A549 (cell line): ENCODE measurements around the gene GDF2. TPM values are rescaled to one million over a fixed set of nuclear protein-coding genes. Genes with fewer than 3 reads are reported as not detected.

Experiments used
- ATAC-seq, 2 experiments: fragments of 200-7000 bp in 1 of 2; fragments of >200 bp in 1 of 2; cut with Nextera tagmentation in 1 of 2; cut with Tn5 transposase in 1 of 2; 3 replicates each; pipeline versions ENCODE4 v1.8.0 to v1.9.1; 2018 to 2020; ENCODE audit warnings: mild to moderate bottlenecking in 1 of 2, moderate library complexity in 1 of 2
- CTCF ChIA-PET: fragments of 300-600 bp; sonication (Branson Sonifier 250); formaldehyde crosslinking; extraction: SDS; loops from one replicate; lab custom pipeline; 2021; ENCODE audit warnings: antibody characterized with exemption, inconsistent platforms; lab: Yijun Ruan, JAX
- POLR2A ChIA-PET: fragments of 350-600 bp; formaldehyde crosslinking; extraction: SDS; loops from one replicate; lab custom pipeline; 2021; ENCODE audit warnings: antibody characterized with exemption, inconsistent platforms; lab: Yijun Ruan, JAX
- DNase-seq, 2 experiments: peaks; one replicate each; pipeline versions ENCODE4 v3.0.0 to v3.0.0-alpha.2; 2011 to 2016; ENCODE audit warnings: low read depth in 1 of 2, low spot score in 1 of 2
- FAIRE-seq: peaks from 2 replicates; lab custom pipeline; 2011; peaks lifted over from hg19 to GRCh38; lab: Jason Lieb, UNC
- H3K27ac ChIP-seq, 2 experiments: fragments of >200 bp; sonication (Bioruptor Twin); formaldehyde crosslinking; 3 replicates each; pipeline ENCODE4 v1.5.1; 2016 to 2017
- H3K4me1 ChIP-seq: fragments of >200 bp; sonication (Bioruptor Twin); formaldehyde crosslinking; 3 replicates; pipeline ENCODE4 v1.6.1; 2016
- H3K4me2 ChIP-seq: fragments of >200 bp; sonication (Bioruptor Twin); formaldehyde crosslinking; 3 replicates; pipeline ENCODE4 v1.6.1; 2016
- H3K4me3 ChIP-seq: fragments of >200 bp; sonication (Bioruptor Twin); formaldehyde crosslinking; 3 replicates; pipeline ENCODE4 v1.5.1; 2016
- H3K9me3 ChIP-seq: fragments of >200 bp; sonication (Bioruptor Twin); formaldehyde crosslinking; 3 replicates; pipeline ENCODE4 v1.6.1; 2016
- BHLHE40 ChIP-seq: IDR thresholded peaks from 2 replicates; pipeline ENCODE4 v1.6.1; 2012; ENCODE audit warnings: low read depth, low read length, inconsistent platforms
- CEBPB ChIP-seq, 2 experiments: fragments of >200 bp in 1 of 2; sonication (Bioruptor Twin) in 1 of 2; formaldehyde crosslinking in 1 of 2; IDR thresholded peaks; 2 replicates each; pipeline ENCODE4 v1.6.1; 2012 to 2016
- EHMT2 ChIP-seq: fragments of 200-600 bp; sonication (generic); IDR thresholded peaks from 2 replicates; pipeline ENCODE4 v1.6.1; 2016; ENCODE audit warnings: antibody characterized with exemption, low read depth, mild to moderate bottlenecking, moderate library complexity
- FOSB ChIP-seq: fragments of 250-450 bp; sonication (Bioruptor Pico); IDR thresholded peaks from 2 replicates; pipeline ENCODE4 v1.5.0; 2020; ENCODE audit warnings: mild to moderate bottlenecking, moderate library complexity
- FOSL2 ChIP-seq, 2 experiments: fragments of 450-650 bp in 1 of 2; fragments of >200 bp in 1 of 2; sonication (Bioruptor Twin) in 1 of 2; formaldehyde crosslinking; IDR thresholded peaks; 2 replicates each; pipeline versions ENCODE4 v1.5.0 to v1.6.1; 2016 to 2020; ENCODE audit warnings: mild to moderate bottlenecking in 1 of 2, moderate library complexity in 1 of 2
- GATA3 ChIP-seq: IDR thresholded peaks from 2 replicates; pipeline ENCODE4 v1.6.1; 2012; ENCODE audit warnings: borderline replicate concordance
- HEYL ChIP-seq: fragments of 250-450 bp; sonication (Bioruptor Pico); IDR thresholded peaks from 2 replicates; pipeline ENCODE4 v1.8.0; 2021; ENCODE audit warnings: mild to moderate bottlenecking, moderate library complexity
- HOXB5 ChIP-seq: fragments of 250-450 bp; sonication (Bioruptor Pico); IDR thresholded peaks from 2 replicates; pipeline ENCODE4 v1.5.0; 2020; ENCODE audit warnings: mild to moderate bottlenecking, moderate library complexity
- JUN ChIP-seq, 2 experiments: fragments of >200 bp; sonication (Bioruptor Twin); formaldehyde crosslinking; IDR thresholded peaks; 2 replicates in 1 of 2; 3 replicates in 1 of 2; pipeline ENCODE4 v1.6.1; 2016 to 2017
- KDM1A ChIP-seq: fragments of 200-600 bp; sonication (generic); IDR thresholded peaks from 2 replicates; pipeline ENCODE4 v1.6.1; 2016; ENCODE audit warnings: low read depth, mild to moderate bottlenecking
- MAFK ChIP-seq: fragments of 450-650 bp; IDR thresholded peaks from 2 replicates; pipeline ENCODE4 v1.6.1; 2014; ENCODE audit not compliant: partially characterized antibody
- MYC ChIP-seq: IDR thresholded peaks from 2 replicates; pipeline ENCODE4 v1.6.1; 2012; ENCODE audit warnings: mild to moderate bottlenecking, inconsistent platforms, low read length, improper control_type of control experiment, borderline replicate concordance
- NR3C1 ChIP-seq: fragments of >200 bp; sonication (Bioruptor Twin); formaldehyde crosslinking; IDR thresholded peaks from 3 replicates; pipeline ENCODE4 v1.6.1; 2017
- POLR2A ChIP-seq: IDR thresholded peaks from 2 replicates; pipeline ENCODE4 v1.6.1; 2012; ENCODE audit warnings: mild to moderate bottlenecking, low read length
- RAD21 ChIP-seq, 2 experiments: fragments of >200 bp in 1 of 2; sonication (Bioruptor Twin) in 1 of 2; formaldehyde crosslinking in 1 of 2; IDR thresholded peaks in 1 of 2; conservative IDR thresholded peaks in 1 of 2; 2 replicates in 1 of 2; 3 replicates in 1 of 2; pipeline ENCODE4 v1.6.1; 2012 to 2018; ENCODE audit warnings: inconsistent platforms in 1 of 2
- RFX5 ChIP-seq: fragments of 450-650 bp; IDR thresholded peaks from 2 replicates; pipeline ENCODE4 v1.7.1; 2014; ENCODE audit warnings: antibody characterized with exemption, mild to moderate bottlenecking, moderate library complexity
- SREBF2 ChIP-seq: fragments of 450-650 bp; IDR thresholded peaks from 2 replicates; pipeline ENCODE4 v1.6.1; 2014; ENCODE audit warnings: mild to moderate bottlenecking, moderate library complexity
- TFCP2L1 ChIP-seq: fragments of 250-450 bp; sonication (Bioruptor Pico); IDR thresholded peaks from 2 replicates; pipeline ENCODE4 v1.5.0; 2021; ENCODE audit warnings: mild to moderate bottlenecking
- ZFP36 ChIP-seq: fragments of 450-650 bp; IDR thresholded peaks from 2 replicates; pipeline ENCODE4 v1.6.1; 2014; ENCODE audit warnings: borderline replicate concordance; ENCODE audit not compliant: partially characterized antibody
- ZNF302 ChIP-seq: fragments of 250-450 bp; sonication (Bioruptor Pico); IDR thresholded peaks from 2 replicates; pipeline ENCODE4 v1.9.0; 2021; ENCODE audit warnings: inconsistent platforms, mild to moderate bottlenecking, moderate library complexity
- WGBS: methylation state at CpG from one replicate; pipeline ENCODE4 v1.1.6; 2017; ENCODE audit errors: missing lambda C conversion rate; 5-methylcytosine and 5-hydroxymethylcytosine counted together
- polyA plus RNA-seq, 4 experiments: library from polyadenylated mRNA; depleted of rRNA in 3 of 4; stranded (reverse); fragments of >200 nt; fragmentation: RNase III in 1 of 4; extraction: RNeasy Plus Mini Kit Qiagen cat#74134 plus additional on column Dnase treatment in 1 of 4; gene quantifications; 2 replicates in 3 of 4; 3 replicates in 1 of 4; pipeline ENCODE4 v1.2.3, GENCODE V29; 2011 to 2017
- TF ChIP-seq, protein P1 (sequence below): fragments of >200 bp; sonication (Bioruptor Twin); formaldehyde crosslinking; IDR thresholded peaks from 3 replicates; pipeline ENCODE4 v1.6.1; 2016
- TF ChIP-seq, protein P2 (sequence below): fragments of 250-450 bp; sonication (Bioruptor Pico); IDR thresholded peaks from 2 replicates; pipeline ENCODE4 v1.5.0; 2020; ENCODE audit warnings: low read depth, mild to moderate bottlenecking, moderate library complexity
- TF ChIP-seq, protein P3 (sequence below): fragments of 450-650 bp; IDR thresholded peaks from 2 replicates; pipeline ENCODE4 v1.6.1; 2014; ENCODE audit warnings: antibody characterized with exemption
- TF ChIP-seq, protein P4 (sequence below): fragments of 150-350 bp; IDR thresholded peaks from 2 replicates; pipeline ENCODE4 v1.6.1; 2014; ENCODE audit warnings: low read depth, mild to moderate bottlenecking, low read length

Gene GDF2
- polyA plus RNA-seq, 2 of the 4 experiments (the other 2 are of a cell fraction) = not detected

DNA sequence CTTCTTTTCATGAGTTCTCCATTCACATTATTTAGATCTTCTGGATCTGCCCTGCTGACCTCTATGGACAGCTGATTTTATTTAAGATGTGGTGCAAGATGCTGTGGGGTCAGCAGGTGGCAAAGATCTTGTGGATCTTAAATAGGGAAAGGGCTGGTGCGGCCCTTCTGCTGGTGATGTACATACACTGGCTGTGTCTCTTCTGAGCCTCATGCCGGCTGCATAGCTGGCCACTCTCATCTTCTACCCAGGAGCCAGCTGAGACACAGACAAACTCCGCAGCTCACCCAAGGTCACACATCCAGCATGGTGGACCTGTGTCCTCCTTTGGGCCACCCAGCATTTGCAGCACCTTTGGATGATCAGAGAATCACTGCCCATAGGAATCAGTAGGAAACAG lies 35.7 kb downstream of the GDF2 start:
- TF ChIP-seq RFX5 = no peak
- TF ChIP-seq, protein P1, sequence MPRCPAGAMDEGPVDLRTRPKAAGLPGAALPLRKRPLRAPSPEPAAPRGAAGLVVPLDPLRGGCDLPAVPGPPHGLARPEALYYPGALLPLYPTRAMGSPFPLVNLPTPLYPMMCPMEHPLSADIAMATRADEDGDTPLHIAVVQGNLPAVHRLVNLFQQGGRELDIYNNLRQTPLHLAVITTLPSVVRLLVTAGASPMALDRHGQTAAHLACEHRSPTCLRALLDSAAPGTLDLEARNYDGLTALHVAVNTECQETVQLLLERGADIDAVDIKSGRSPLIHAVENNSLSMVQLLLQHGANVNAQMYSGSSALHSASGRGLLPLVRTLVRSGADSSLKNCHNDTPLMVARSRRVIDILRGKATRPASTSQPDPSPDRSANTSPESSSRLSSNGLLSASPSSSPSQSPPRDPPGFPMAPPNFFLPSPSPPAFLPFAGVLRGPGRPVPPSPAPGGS = no peak
- ChIA-PET POLR2A (no interaction called here), CTCF (interaction anchor here (0.6 to 5.0 kb wide), 5 partner anchors 9 to 81 kb away, joined by 3 to 27 read pairs (median 3); partner anchors contain the start of gene ZNF488)
- WGBS = 100% methylated on average over 3 of the region's 3 CpGs
- H3K4me2 ChIP-seq = no peak overlapping the region
- H3K9me3 ChIP-seq = no peaks in the 10 kb centered on the region
- ATAC-seq (no peak), FAIRE-seq (no peak), DNase-seq (no peak)
- no peak overlapping the region for H3K4me3 ChIP-seq
- no peak overlapping the region for H3K27ac ChIP-seq
- H3K4me1 ChIP-seq = no peaks in the 10 kb centered on the region

DNA sequence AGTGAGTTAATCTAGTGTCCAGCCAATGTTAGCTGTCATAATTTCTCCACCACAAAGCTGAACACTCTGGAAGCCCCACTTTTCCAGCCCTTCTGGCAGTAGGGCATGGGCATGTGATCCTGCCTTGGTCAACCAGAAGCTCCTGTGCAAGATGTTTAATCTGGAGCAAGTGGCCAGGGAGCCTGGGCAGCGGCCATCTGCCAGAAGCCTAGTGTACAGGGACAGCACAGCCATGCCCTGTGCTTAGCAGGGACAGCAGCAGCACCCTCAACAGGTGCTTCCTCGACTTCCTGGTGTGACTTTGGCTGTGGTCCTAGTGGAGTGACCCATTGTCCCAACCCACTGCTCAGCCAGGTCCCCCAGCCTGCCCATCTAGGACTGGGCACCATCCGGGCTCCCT lies 36.2 kb downstream of the GDF2 start:
- no peak for FAIRE-seq
- H3K9me3 ChIP-seq = no peaks in the 10 kb centered on the region
- H3K4me1 ChIP-seq = no peaks in the 10 kb centered on the region
- no peak overlapping the region for H3K27ac ChIP-seq
- TF ChIP-seq, protein P2, sequence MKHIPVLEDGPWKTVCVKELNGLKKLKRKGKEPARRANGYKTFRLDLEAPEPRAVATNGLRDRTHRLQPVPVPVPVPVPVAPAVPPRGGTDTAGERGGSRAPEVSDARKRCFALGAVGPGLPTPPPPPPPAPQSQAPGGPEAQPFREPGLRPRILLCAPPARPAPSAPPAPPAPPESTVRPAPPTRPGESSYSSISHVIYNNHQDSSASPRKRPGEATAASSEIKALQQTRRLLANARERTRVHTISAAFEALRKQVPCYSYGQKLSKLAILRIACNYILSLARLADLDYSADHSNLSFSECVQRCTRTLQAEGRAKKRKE (CRISPR knock-in tag) = no peak
- TF ChIP-seq RAD21 (conservative IDR thresholded peaks at IDR 0.05 in 1 of 2, IDR thresholded peaks at IDR 0.05 in 1 of 2) = no peak
- no peak for TF ChIP-seq MAFK
- TF ChIP-seq HOXB5 (CRISPR knock-in tag) = no peak
- TF ChIP-seq NR3C1 = no peak
- TF ChIP-seq ZFP36 = no peak
- TF ChIP-seq, protein P3, sequence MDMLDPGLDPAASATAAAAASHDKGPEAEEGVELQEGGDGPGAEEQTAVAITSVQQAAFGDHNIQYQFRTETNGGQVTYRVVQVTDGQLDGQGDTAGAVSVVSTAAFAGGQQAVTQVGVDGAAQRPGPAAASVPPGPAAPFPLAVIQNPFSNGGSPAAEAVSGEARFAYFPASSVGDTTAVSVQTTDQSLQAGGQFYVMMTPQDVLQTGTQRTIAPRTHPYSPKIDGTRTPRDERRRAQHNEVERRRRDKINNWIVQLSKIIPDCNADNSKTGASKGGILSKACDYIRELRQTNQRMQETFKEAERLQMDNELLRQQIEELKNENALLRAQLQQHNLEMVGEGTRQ = no peak
- TF ChIP-seq HEYL (CRISPR knock-in tag) = no peak
- no peak for TF ChIP-seq BHLHE40
- no peak for TF ChIP-seq SREBF2
- TF ChIP-seq FOSB = no peak
- no peak for TF ChIP-seq POLR2A
- TF ChIP-seq GATA3 = no peak
- TF ChIP-seq JUN (IDR thresholded peaks at IDR 0.05) = no peak
- TF ChIP-seq MYC = no peak
- TF ChIP-seq, protein P4, sequence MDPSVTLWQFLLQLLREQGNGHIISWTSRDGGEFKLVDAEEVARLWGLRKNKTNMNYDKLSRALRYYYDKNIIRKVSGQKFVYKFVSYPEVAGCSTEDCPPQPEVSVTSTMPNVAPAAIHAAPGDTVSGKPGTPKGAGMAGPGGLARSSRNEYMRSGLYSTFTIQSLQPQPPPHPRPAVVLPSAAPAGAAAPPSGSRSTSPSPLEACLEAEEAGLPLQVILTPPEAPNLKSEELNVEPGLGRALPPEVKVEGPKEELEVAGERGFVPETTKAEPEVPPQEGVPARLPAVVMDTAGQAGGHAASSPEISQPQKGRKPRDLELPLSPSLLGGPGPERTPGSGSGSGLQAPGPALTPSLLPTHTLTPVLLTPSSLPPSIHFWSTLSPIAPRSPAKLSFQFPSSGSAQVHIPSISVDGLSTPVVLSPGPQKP = no peak
- no peak overlapping the region for H3K4me2 ChIP-seq
- CTCF ChIA-PET = interaction anchor here (0.6 to 5.0 kb wide), 7 partner anchors 8 to 80 kb away, joined by 3 to 27 read pairs (median 5); partner anchors contain the start of genes RBP3 and ZNF488
- 61% methylated on average over 3 of the region's 3 CpGs for WGBS
- H3K4me3 ChIP-seq = no peak overlapping the region
- POLR2A ChIA-PET = no interaction called here
- no peak for DNase-seq
- no peak for ATAC-seq

DNA sequence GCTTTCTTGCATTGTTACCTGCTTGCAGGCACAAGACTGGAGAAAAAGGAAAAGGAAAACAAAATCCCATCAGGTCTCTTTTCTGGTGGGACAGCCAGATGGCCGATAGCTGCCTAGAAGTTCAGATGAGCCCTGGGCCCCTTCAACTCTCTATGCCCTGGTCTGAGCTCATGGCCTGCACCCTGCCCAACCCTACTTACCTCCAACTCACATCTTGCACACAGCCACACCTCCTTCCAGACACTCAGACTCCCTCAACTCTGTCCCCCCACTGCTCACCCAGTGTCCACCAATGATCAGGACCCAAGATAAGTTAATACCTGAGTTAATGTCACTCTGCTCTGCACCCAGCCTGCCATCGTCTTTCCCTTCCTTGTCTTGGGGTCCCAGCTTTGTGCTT lies 36.8 kb downstream of the GDF2 start:
- H3K4me2 ChIP-seq = no peak overlapping the region
- CTCF ChIA-PET = interaction anchor here (1.1 to 5.0 kb wide), 7 partner anchors 11 to 46 kb away, joined by 3 to 27 read pairs (median 5); partner anchors contain the start of genes RBP3 and ZNF488
- no peak overlapping the region for H3K4me3 ChIP-seq
- POLR2A ChIA-PET = no interaction called here
- FAIRE-seq (no peak), ATAC-seq (no peak), DNase-seq (no peak)
- no peaks in the 10 kb centered on the region for H3K9me3 ChIP-seq
- H3K27ac ChIP-seq = no peak overlapping the region
- no peak for TF ChIP-seq ZNF302 (CRISPR knock-in tag)
- no peak for TF ChIP-seq TFCP2L1
- TF ChIP-seq, protein P1 = no peak
- no peak for TF ChIP-seq CEBPB (IDR thresholded peaks at IDR 0.05)
- no peak for TF ChIP-seq FOSL2 (IDR thresholded peaks at IDR 0.05)
- TF ChIP-seq FOSL2 (CRISPR knock-in tag; IDR thresholded peaks at IDR 0.05) = no peak
- no peak for TF ChIP-seq KDM1A
- TF ChIP-seq EHMT2 = no peak
- TF ChIP-seq MYC = no peak
- H3K4me1 ChIP-seq = no peaks in the 10 kb centered on the region
- 86% methylated on average over 2 of the region's 2 CpGs for WGBS
